Central memory CD8-positive, alpha-beta T cell (primary cell): ENCODE measurements around the gene KCNN3.

Experiments
- ATAC-seq: fragments of 150-1000 bp; cut with Tn5 transposase; replicated peaks from 2 replicates; pipeline ENCODE4 v1.10.0; 2022; ENCODE audit warnings: mild to moderate bottlenecking, moderate FRiP score, moderate number of reproducible peaks; ENCODE audit not compliant: poor library complexity, severe bottlenecking; ENCODE audit errors: extremely low read depth
- DNase-seq, 2 donors: peaks; one replicate each; pipeline ENCODE4 v3.0.0; 2021; ENCODE audit warnings: low spot score in 2 of 2
- H3K27ac Mint-ChIP-seq: one replicate; pipeline ENCODE4 v1.8.0; 2022; ENCODE audit warnings: low read depth, mild to moderate bottlenecking, moderate library complexity, mixed read lengths
- H3K27me3 Mint-ChIP-seq: one replicate; pipeline ENCODE4 v1.8.0; 2022; ENCODE audit warnings: mixed read lengths
- H3K36me3 Mint-ChIP-seq: one replicate; pipeline ENCODE4 v1.8.0; 2022; ENCODE audit warnings: mild to moderate bottlenecking, moderate library complexity, mixed read lengths; ENCODE audit not compliant: insufficient read depth
- H3K4me1 Mint-ChIP-seq: one replicate; pipeline ENCODE4 v1.8.0; 2022; ENCODE audit warnings: mixed read lengths
- H3K4me3 Mint-ChIP-seq: one replicate; pipeline ENCODE4 v1.8.0; 2022; ENCODE audit warnings: mild to moderate bottlenecking, moderate library complexity, mixed read lengths
- H3K9me3 Mint-ChIP-seq: one replicate; pipeline ENCODE4 v1.8.0; 2022; ENCODE audit warnings: mixed read lengths

The KCNN3 gene

GRCh38 chr1:154839691-154840090 lies 30.4 kb downstream of the KCNN3 start:
- Mint-ChIP-seq H3K27ac (no peak overlapping the region), H3K4me3 (no peak overlapping the region), H3K36me3 (no peaks in the 10 kb centered on the region), H3K9me3 (no peaks in the 10 kb centered on the region), H3K27me3 (peaks cover 36% of the 10 kb centered on the region), H3K4me1 (no peaks in the 10 kb centered on the region)
- ATAC-seq (no peak), DNase-seq (no peak)

DNA sequence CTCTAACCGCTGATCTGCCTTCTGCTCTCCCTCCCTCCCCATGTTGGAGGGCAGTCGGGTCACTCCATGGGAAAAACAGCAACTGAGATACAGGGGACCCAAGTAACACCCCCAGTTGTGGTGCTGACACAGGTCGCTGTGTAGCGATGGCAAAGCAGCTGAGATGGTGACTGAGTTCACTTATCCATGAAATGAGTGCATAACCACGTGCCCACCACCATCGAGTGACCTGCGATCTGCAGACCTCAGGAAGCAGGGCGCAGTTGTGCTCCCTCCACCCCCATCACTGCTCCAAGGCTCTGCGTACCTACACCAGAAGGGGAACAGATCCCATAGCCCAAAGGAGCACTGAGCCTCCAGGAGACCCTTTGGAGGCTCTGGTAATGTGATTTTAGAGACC lies 31.1 kb downstream of the KCNN3 start:
- Mint-ChIP-seq H3K36me3 (no peaks in the 10 kb centered on the region), H3K4me3 (no peak overlapping the region), H3K27ac (no peak overlapping the region), H3K27me3 (peaks cover 36% of the 10 kb centered on the region), H3K4me1 (no peaks in the 10 kb centered on the region), H3K9me3 (no peaks in the 10 kb centered on the region)
- no peak for ATAC-seq
- no peak for DNase-seq

- no peaks in the 10 kb centered on the region for H3K36me3 Mint-ChIP-seq
- no peak overlapping the region for H3K4me3 Mint-ChIP-seq
- no peaks in the 10 kb centered on the region for H3K4me1 Mint-ChIP-seq
- H3K27ac Mint-ChIP-seq: no peak overlapping the region
- DNase-seq: no peak
- no peaks in the 10 kb centered on the region for H3K9me3 Mint-ChIP-seq
- H3K27me3 Mint-ChIP-seq: peaks cover 36% of the 10 kb centered on the region
- no peak for ATAC-seq
These were observed 31.6 kb downstream of the KCNN3 start for GRCh38 chr1:154838461-154838860.

DNA sequence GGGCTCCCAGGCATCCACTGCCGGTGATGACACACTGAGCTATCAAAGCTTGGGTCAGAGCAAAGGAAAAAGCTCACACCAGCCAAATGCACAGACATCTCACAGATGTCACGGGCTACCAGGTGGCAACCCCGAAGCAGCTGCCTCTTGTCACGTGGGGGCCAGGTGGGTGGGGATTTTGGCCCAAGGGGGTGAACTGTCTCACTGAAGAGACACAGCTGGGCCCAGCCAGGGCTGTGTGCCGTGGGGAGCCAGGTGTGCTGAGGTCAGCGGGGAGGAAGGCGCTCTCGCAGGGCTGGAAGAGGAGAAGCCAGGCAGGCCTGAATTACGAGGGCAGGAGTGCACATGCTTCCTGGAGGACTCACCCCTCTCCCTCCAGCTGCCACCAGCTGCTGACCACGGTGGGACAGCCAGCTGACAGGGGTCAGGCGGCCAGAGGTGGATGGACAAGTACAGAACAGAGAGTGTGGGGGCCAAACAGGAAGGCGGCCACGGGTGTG lies 32.4 kb downstream of the KCNN3 start:
- Mint-ChIP-seq H3K4me3 (no peak overlapping the region), H3K9me3 (no peaks in the 10 kb centered on the region), H3K4me1 (no peaks in the 10 kb centered on the region), H3K36me3 (no peaks in the 10 kb centered on the region), H3K27me3 (peaks cover 36% of the 10 kb centered on the region), H3K27ac (no peak overlapping the region)
- peak in 1 of 2 donors; percentile 9 for DNase-seq
- ATAC-seq: no peak

DNA sequence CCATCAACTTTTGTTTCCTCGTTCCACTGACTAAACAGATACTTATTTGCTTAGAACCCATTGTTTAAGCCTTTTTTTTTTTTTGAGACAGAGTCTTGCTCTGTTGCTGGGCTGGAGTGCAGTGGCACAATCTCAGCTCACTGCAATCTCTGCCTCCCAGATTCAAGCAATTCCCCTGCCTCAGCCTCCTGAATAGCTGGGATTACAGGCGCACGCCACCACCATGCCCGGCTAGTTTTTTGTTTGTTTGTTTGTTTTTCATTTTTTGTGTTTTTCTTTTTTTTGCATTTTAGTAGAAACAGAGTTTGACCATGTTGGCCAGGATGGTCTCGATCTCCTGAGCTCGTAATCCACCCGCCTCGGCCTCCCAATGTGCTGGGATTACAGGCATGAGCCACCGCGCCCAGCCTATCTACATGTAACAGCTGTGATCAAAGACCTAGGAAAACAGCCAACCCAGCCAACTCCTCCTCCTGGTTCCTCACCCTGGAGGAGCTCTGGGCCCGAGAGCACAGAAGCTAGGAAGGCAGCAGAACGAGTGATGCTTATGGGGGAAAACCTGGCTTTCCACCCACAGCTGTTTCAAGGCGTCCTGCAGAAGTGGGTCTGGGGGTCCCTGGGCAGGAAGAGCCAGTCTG lies 32.9 kb downstream of the KCNN3 start:
- no peaks in the 10 kb centered on the region for H3K4me1 Mint-ChIP-seq
- H3K36me3 Mint-ChIP-seq: no peaks in the 10 kb centered on the region
- H3K27me3 Mint-ChIP-seq: peaks cover 36% of the 10 kb centered on the region
- no peak for DNase-seq
- no peak overlapping the region for H3K27ac Mint-ChIP-seq
- no peak overlapping the region for H3K4me3 Mint-ChIP-seq
- H3K9me3 Mint-ChIP-seq: no peaks in the 10 kb centered on the region
- no peak for ATAC-seq

GRCh38 chr1:154835531-154836324 lies 34.4 kb downstream of the KCNN3 start:
- no peaks in the 10 kb centered on the region for H3K9me3 Mint-ChIP-seq
- DNase-seq: no peak
- ATAC-seq: no peak
- no peak overlapping the region for H3K27ac Mint-ChIP-seq
- H3K4me3 Mint-ChIP-seq: no peak overlapping the region
- no peaks in the 10 kb centered on the region for H3K4me1 Mint-ChIP-seq
- H3K36me3 Mint-ChIP-seq: no peaks in the 10 kb centered on the region
- peaks cover 36% of the 10 kb centered on the region for H3K27me3 Mint-ChIP-seq

DNA sequence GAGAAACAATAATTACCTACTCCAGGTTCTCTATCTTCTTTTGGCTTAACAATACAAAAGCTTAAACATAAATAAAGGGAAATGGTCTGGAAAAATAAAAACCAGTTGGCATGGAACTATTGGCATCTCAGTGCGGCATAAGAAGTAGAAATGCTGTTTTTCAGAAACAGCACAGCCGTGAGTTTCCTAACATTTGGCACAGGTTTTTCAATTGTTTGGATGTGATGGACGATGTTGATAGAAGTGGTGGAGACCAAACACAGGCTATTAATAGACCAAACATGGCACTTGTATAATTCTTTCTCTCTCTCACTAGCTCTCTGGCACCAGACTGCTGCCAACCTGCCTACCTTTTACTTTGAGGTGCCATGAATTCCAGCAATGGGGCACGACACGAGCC lies 36.2 kb downstream of the KCNN3 start:
- no peak overlapping the region for H3K27ac Mint-ChIP-seq
- ATAC-seq: no peak
- no peaks in the 10 kb centered on the region for H3K9me3 Mint-ChIP-seq
- no peak overlapping the region for H3K4me3 Mint-ChIP-seq
- no peaks in the 10 kb centered on the region for H3K4me1 Mint-ChIP-seq
- DNase-seq: no peak
- peaks cover 34% of the 10 kb centered on the region for H3K27me3 Mint-ChIP-seq
- H3K36me3 Mint-ChIP-seq: no peaks in the 10 kb centered on the region

DNA sequence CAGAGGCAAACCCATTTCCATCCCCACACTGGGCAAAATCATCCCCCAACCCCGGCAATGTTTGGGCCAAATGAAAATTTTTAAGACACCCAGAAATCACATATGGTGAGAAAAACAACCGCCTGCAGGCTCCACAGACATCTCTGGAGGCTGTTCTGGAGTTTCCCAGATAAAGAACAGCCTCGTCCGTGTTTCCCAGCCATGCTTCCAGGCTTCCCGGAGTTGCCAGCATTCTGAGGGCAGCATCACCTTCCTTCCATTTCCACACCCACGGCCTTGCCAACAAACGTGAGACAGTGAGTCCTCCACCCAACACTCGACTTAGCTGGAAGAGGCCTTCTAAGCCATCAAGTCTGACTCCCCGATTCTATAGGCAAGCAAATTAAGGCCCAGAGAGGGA lies 36.9 kb downstream of the KCNN3 start:
- Mint-ChIP-seq H3K4me3 (no peak overlapping the region), H3K4me1 (no peaks in the 10 kb centered on the region), H3K27ac (no peak overlapping the region), H3K36me3 (no peaks in the 10 kb centered on the region), H3K27me3 (peaks cover 27% of the 10 kb centered on the region), H3K9me3 (no peaks in the 10 kb centered on the region)
- DNase-seq (no peak), ATAC-seq (no peak)

- Mint-ChIP-seq H3K27me3 (peaks cover 19% of the 10 kb centered on the region), H3K27ac (no peak overlapping the region), H3K4me1 (no peaks in the 10 kb centered on the region), H3K9me3 (no peaks in the 10 kb centered on the region), H3K36me3 (no peaks in the 10 kb centered on the region), H3K4me3 (no peak overlapping the region)
- ATAC-seq: no peak
- DNase-seq: no peak
These were observed 37.7 kb downstream of the KCNN3 start for GRCh38 chr1:154832384-154832783.

DNA sequence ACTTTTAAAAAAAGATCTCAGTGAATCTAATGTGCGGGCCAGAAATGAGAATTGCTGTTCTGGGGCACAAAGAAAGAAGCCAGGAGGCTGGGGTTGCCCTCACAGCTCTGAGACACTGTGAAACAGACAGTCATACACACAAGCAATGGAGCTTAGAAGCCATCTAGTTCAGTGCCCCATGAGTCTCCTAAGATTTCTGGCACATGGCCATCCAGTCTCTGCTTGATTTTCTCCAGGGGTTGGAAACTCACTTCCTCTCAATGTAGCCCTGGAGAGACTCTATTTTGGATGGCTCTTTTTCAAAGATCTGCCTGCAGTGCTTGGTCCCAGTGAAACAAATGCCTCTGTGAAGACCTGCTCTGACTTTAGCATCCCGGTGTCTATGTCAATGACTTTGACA lies 38.6 kb downstream of the KCNN3 start:
- no peak overlapping the region for H3K4me3 Mint-ChIP-seq
- no peaks in the 10 kb centered on the region for H3K9me3 Mint-ChIP-seq
- no peak for DNase-seq
- ATAC-seq: no peak
- no peaks in the 10 kb centered on the region for H3K36me3 Mint-ChIP-seq
- peaks cover 10% of the 10 kb centered on the region for H3K27me3 Mint-ChIP-seq
- no peak overlapping the region for H3K27ac Mint-ChIP-seq
- H3K4me1 Mint-ChIP-seq: no peaks in the 10 kb centered on the region

GRCh38 chr1:154829062-154829461 lies 41.0 kb downstream of the KCNN3 start:
- no peak overlapping the region for H3K27ac Mint-ChIP-seq
- H3K9me3 Mint-ChIP-seq: no peaks in the 10 kb centered on the region
- H3K4me1 Mint-ChIP-seq: no peaks in the 10 kb centered on the region
- no peak overlapping the region for H3K4me3 Mint-ChIP-seq
- no peak for ATAC-seq
- no peak for DNase-seq
- H3K36me3 Mint-ChIP-seq: no peaks in the 10 kb centered on the region
- H3K27me3 Mint-ChIP-seq: no peaks in the 10 kb centered on the region

DNA sequence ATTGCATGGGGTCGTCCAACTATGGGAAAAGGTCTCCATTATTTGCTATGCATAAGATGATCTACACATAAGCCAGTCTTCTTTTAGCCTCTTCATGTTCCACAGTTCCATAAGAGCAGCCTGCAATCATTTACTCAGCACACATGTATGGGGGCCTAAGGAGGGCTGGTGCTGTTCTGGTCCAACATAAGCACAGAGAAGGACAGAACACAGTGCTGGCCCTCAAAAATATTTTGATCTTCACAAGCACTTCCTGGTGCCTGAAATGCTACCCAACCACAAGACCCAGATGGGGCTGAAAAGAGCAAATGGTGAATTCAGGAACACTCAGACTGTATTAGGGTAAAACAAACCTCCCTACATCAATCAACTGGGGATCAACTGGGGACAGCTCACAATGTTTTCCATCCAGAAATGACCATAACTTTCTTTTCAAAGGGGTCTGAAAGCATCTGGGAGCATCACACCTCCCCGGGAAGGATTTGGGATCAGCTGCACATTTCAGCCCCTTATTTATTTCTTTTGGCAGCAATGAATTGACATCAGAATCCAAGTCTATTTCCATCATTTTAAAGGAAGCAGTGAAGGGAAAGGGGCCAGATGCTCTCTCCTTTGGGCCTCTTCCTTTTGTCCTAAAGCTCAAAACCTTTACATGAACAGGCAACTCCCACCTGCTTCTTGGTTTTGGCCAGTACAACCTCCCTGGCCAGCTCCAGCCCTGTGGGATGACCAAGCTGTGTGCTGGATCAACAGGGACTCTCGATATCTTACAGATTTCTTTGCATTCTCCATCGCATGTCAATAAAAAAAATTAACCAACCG lies 45.7 kb downstream of the KCNN3 start:
- H3K27me3 Mint-ChIP-seq: no peaks in the 10 kb centered on the region
- peaks cover 1% of the 10 kb centered on the region for H3K36me3 Mint-ChIP-seq
- no peak overlapping the region for H3K4me3 Mint-ChIP-seq
- DNase-seq (no peak), ATAC-seq (no peak)
- H3K27ac Mint-ChIP-seq: no peak overlapping the region
- H3K9me3 Mint-ChIP-seq: no peaks in the 10 kb centered on the region
- H3K4me1 Mint-ChIP-seq: peaks cover 3% of the 10 kb centered on the region
